HG03135 (cell line): ENCODE data around the gene KRABD2.
"Not testable (repeated sequence)": the region's sequence is repeated elsewhere in the genome, so short reads cannot be mapped to it uniquely, and the experiment has no call there.

Experiments
- ATAC-seq: cut with Tn5 transposase; IDR thresholded peaks from one replicate; pipeline ENCODE4 v1.9.1; 2021; ENCODE audit warnings: mild to moderate bottlenecking, moderate library complexity; ENCODE audit not compliant: unreplicated experiment

Gene KRABD2

GRCh38 chr17:8376271-8377067, at the start of gene KRABD2:
Gene KRABD2, minus strand, starts transcription at chr17:8376704.
- ATAC-seq, result peak; percentile 87

GRCh38 chr17:8421571-8421970, 45.1 kb upstream of the KRABD2 start:
- ATAC-seq, result no peak

DNA sequence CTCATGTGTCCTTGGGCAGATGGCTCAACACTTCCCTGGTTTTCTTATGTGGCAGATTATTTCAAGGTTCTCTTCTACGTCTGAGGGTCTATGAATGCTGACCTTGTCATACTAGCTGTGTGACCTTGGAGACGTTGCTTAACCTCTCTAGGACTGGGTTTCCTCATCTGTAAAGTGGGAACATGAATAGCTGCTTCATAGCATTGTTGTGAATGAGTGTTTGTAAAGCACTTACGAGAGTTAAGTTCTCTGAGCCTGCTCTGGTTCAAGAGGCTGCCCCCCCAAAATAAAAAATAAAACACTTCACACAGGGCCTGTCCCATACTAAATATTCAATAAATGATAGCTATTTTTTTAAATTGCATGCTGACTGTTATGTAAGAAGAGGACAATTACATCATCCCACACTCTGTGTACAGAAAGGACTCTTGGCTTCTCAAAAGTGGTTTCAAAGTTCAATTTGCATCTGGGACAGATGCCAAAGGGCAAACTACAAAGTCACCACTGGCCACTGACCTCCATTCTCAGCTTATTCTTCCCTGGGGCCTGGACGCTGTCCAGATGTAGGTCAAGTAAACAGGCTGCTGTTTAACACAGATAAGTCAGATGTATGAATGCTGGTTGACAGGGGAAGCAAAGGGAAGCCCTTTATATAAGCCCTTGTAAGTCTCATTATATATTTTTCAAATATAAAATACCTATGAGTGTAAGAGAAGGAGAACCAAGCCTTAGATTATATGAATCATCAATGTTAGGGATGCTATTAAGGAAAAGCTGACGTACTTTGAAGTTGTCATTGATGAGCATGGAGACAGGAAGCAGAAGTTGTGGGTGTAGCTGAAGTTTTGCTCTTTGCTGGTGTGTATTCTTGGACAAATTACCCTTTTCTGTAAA, 43.8 kb upstream of the KRABD2 start:
- ATAC-seq, result no peak

GRCh38 chr17:8419305-8419704, 42.8 kb upstream of the KRABD2 start:
- ATAC-seq, result no peak

DNA sequence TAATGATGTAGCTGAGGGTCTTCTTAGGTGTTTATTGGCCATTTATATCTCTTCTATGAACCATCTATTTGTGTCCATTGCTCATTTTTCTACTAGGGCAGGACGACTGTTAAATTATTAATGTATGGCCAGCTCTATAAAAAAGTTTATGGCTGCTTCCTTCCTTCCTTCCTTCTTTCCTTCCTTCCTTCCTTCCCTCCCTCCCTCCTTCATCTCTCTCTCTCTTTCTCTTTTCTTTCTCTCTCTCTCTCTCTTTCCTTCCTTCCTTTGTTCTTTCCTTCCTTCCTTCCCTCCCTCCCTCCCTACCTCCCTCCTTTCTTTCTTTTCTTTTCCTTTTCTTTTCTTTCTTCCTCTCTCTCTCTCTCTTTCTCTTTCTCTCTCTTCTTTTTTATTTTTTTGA, 42.0 kb upstream of the KRABD2 start:
- no peak for ATAC-seq

- ATAC-seq, result no peak
Measured at GRCh38 chr17:8417806-8418205, 41.3 kb upstream of the KRABD2 start.

DNA sequence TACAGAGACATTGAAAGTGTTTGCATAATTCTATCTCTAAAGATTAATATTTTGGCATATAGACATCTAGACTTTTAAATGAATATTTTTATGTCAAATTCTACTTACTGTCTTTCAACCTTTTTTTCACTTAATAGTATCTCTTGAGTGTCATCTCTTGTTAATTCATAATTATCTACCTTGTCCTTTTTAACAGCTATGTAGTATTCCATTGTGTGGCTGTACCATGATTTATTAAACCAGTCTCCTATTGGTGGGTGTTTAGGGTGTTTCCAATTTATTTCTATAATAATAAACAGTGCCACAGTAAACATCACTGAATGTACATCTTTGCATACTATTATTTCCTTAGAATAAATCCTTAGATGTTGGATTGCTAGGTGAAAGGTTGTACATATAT, 37.4 kb upstream of the KRABD2 start:
- ATAC-seq, result no peak

- no peak for ATAC-seq
Measured at GRCh38 chr17:8413328-8413727, 36.8 kb upstream of the KRABD2 start.

GRCh38 chr17:8412089-8412488, 35.6 kb upstream of the KRABD2 start:
- ATAC-seq, result no peak

DNA sequence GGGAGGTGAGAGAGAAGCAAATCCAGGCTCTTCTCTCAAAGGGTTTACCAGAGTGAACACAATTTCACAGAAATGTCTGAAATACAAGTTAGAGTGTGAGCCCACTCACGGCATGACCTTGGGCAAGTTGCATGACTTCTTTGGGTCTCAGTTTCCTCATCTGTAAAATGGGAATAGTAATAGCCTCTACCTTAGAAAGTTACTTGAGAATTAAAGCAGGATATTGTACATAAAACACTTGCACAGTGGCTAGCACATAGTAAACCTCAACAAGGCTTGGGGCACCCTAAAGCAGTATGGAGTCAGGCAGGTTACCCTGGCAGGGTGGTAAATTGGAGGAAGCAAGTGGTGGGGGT, 34.4 kb upstream of the KRABD2 start:
- no peak for ATAC-seq

GRCh38 chr17:8409966-8410882, 33.7 kb upstream of the KRABD2 start:
- ATAC-seq, result no peak

- ATAC-seq, result no peak
Measured at GRCh38 chr17:8408371-8408770, 31.9 kb upstream of the KRABD2 start.

DNA sequence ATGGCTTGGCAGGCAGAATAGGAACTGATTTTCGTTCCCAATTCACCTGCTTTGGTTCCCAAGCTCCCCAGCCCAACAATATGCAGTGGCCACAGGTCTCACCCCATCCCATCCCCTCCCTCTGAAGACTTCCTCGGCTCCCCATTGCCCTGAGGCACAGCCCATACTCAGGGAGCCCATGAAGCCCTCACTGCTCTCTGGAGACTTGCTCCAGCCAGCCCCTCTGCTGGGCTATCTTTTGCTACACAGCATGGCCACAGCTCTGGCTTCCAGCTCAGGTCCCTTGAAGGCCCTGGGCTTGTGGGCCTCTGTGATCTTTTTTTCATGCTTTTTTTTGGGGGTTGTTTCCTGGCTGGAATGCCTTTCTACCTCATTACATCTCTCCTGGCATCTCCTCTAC, 29.7 kb upstream of the KRABD2 start:
- no peak for ATAC-seq

DNA sequence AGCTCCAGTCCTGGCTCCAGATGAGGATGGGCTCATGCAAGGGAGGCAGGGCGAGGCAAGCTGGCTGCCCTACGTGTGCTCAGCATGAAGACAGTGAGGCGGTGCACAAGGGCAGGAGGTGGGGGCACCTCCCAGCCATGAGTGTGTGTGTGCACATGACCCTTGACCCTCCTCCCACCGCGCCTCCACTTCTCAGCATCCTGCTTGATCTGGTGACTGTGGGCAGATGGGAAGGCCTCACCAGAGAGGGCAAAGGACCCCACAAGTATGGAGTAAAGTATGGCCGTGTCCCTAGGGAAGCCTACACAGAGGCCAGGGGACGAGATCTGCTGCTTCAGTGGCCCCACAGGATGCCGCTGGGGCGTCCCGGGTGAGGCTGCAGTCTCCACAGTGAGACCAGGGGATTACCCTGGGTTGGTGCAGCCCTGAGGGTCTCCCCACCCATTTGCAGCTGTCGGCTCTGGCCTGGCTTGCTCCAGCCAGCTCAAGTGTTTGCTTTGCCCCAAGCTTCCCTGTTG, 29.1 kb upstream of the KRABD2 start:
- ATAC-seq, result no peak

DNA sequence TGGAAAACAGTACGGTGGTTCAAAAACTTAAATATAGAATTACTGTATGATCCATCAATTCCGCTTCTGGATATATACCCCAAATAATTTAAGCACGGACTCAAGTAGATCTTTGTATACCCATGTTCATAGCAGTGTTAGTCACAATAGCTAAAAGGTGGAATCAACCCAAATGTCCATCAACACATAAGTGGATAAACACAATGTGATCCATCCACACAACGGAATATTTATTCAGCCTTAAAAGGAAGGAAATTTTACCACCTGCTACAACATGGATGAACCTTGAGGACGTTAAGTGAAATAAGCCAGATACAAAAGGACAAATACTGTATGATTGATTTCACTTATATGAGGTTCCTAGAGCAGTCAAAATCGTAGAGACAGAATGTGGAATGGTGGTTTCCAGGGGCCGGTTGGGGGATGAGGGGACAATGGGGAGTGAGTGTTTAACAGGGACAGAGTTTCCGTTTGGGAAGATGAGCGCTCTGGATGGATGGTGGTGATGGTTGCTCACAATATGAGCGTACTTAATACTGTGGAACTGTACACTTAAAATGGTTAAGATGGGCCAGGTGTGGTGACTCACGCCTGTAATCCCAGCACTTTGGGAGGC, 26.5 kb upstream of the KRABD2 start:
- no peak for ATAC-seq

- no peak for ATAC-seq
Measured at GRCh38 chr17:8401107-8401506, 24.6 kb upstream of the KRABD2 start.

DNA sequence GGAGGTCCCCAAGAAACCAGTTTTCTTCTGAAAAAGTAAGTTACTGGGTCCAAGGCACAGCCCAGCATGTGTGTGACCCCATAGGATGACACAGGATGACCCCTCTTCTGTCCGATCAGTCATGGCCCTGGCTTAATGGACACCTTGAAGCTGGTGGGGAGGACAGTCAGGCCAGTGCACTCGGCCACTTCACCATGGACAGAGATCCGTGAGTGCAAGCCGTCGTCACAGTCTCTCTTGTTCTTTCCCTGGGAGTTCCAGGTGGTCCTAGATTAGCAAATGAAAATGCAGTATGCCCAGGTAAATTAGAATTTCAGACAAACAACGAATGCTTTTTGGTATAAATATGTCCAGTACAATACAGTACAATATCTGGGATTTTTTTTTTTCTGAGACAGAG, 22.5 kb upstream of the KRABD2 start:
- no peak for ATAC-seq

DNA sequence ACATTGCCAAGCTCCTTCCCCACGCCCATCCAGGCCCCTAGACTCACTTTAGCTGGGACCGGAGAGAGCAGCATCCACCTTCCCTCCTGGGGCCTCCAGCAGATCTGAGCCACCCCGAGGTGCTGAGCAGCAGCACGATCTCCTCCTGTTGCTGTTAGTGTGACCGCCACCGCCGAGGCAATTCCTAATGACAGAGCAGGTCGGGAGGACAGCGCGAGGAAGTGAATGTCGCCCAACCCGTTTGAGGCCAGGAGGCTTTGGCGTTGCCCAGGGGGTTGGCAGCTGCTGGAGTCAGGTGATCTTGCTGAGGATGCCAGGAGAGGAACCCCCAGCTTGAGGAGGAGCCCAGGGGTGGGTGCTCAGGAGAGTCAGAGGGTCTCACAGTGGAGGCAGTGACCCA, 21.1 kb upstream of the KRABD2 start, which contains the start of gene RNF222:
RNF222 (minus strand) TSS at position 192 of the 400 bp plus-strand sequence. CDS start 4,366 bp downstream, outside the sequence.
- no peak for ATAC-seq

GRCh38 chr17:8394497-8394896, 18.0 kb upstream of the KRABD2 start:
- ATAC-seq, result not testable (repeated sequence)
